Activated naive CD4-positive, alpha-beta T cell treated with anti-CD3 and anti-CD28 coated beads, Interleukin-2, amount 50 U/mL, for 24 hours (primary cell): ENCODE data around the gene PYCR2.
"Not testable (repeated sequence)": the region's sequence is repeated elsewhere in the genome, so short reads cannot be mapped to it uniquely, and the experiment has no call there.

Source experiments
- H3K27ac Mint-ChIP-seq: one replicate; pipeline ENCODE4 v1.8.0; 2021; ENCODE audit warnings: mild to moderate bottlenecking, mixed read lengths
- H3K27me3 Mint-ChIP-seq: one replicate; pipeline ENCODE4 v1.8.0; 2021; ENCODE audit warnings: mixed read lengths
- H3K36me3 Mint-ChIP-seq: one replicate; pipeline ENCODE4 v1.8.0; 2021; ENCODE audit warnings: mixed read lengths
- H3K4me1 Mint-ChIP-seq: one replicate; pipeline ENCODE4 v1.8.0; 2021; ENCODE audit warnings: mixed read lengths
- H3K4me3 Mint-ChIP-seq: one replicate; pipeline ENCODE4 v1.8.0; 2021; ENCODE audit warnings: mild to moderate bottlenecking, mixed read lengths
- H3K9me3 Mint-ChIP-seq: one replicate; pipeline ENCODE4 v1.8.0; 2021; ENCODE audit warnings: mixed read lengths

Gene PYCR2

GRCh38 chr1:225934711-225935110 lies 10.7 kb upstream of the PYCR2 start:
- no peak overlapping the region for H3K27ac Mint-ChIP-seq

GRCh38 chr1:225933072-225933471 lies 9.0 kb upstream of the PYCR2 start:
- H3K36me3 Mint-ChIP-seq, result no peaks in the 10 kb centered on the region
- H3K4me1 Mint-ChIP-seq, result peaks cover 23% of the 10 kb centered on the region
- H3K4me3 Mint-ChIP-seq, result no peak overlapping the region
- H3K27ac Mint-ChIP-seq, result no peak overlapping the region
- no peaks in the 10 kb centered on the region for H3K9me3 Mint-ChIP-seq
- no peaks in the 10 kb centered on the region for H3K27me3 Mint-ChIP-seq

More at GRCh38 chr1:225934711-225935110, 10.7 kb upstream of the PYCR2 start:
- H3K4me1 Mint-ChIP-seq, result peaks cover 8% of the 10 kb centered on the region
- H3K36me3 Mint-ChIP-seq, result no peaks in the 10 kb centered on the region
- H3K27me3 Mint-ChIP-seq, result no peaks in the 10 kb centered on the region
- no peaks in the 10 kb centered on the region for H3K9me3 Mint-ChIP-seq
- H3K4me3 Mint-ChIP-seq, result no peak overlapping the region

- Mint-ChIP-seq H3K4me3 (no peak overlapping the region), H3K4me1 (peaks cover 33% of the 10 kb centered on the region), H3K27ac (peak overlapping the region; percentile 35), H3K36me3 (no peaks in the 10 kb centered on the region), H3K27me3 (no peaks in the 10 kb centered on the region), H3K9me3 (no peaks in the 10 kb centered on the region)
Observed at GRCh38 chr1:225931270-225932136, 7.5 kb upstream of the PYCR2 start.

GRCh38 chr1:225930566-225930965 lies 6.5 kb upstream of the PYCR2 start:
- H3K27me3 Mint-ChIP-seq, result no peaks in the 10 kb centered on the region
- H3K36me3 Mint-ChIP-seq, result no peaks in the 10 kb centered on the region
- peaks cover 36% of the 10 kb centered on the region for H3K4me1 Mint-ChIP-seq
- no peak overlapping the region for H3K4me3 Mint-ChIP-seq
- no peaks in the 10 kb centered on the region for H3K9me3 Mint-ChIP-seq
- H3K27ac Mint-ChIP-seq, result no peak overlapping the region

- H3K27ac Mint-ChIP-seq, result peak overlapping the region; percentile 87
- H3K4me3 Mint-ChIP-seq, H3K9me3 Mint-ChIP-seq, H3K27me3 Mint-ChIP-seq, H3K36me3 Mint-ChIP-seq: not testable (repeated sequence)
- H3K4me1 Mint-ChIP-seq, result peaks cover 41% of the 10 kb centered on the region
Observed at GRCh38 chr1:225929462-225929861, 5.4 kb upstream of the PYCR2 start.

- Mint-ChIP-seq H3K36me3 (no peaks in the 10 kb centered on the region), H3K9me3 (no peaks in the 10 kb centered on the region), H3K27ac (peak overlapping the region; percentile 87), H3K27me3 (no peaks in the 10 kb centered on the region), H3K4me3 (peak overlapping the region; percentile 15), H3K4me1 (peaks cover 41% of the 10 kb centered on the region)
Observed at GRCh38 chr1:225928186-225929175, 4.4 kb upstream of the PYCR2 start.

GRCh38 chr1:225926551-225927113 lies 2.6 kb upstream of the PYCR2 start:
- Mint-ChIP-seq H3K9me3 (no peaks in the 10 kb centered on the region), H3K27me3 (no peaks in the 10 kb centered on the region), H3K36me3 (peaks cover 3% of the 10 kb centered on the region), H3K4me3 (peak overlapping the region; percentile 42), H3K4me1 (peaks cover 47% of the 10 kb centered on the region), H3K27ac (peak overlapping the region; percentile 41)

GRCh38 chr1:225923381-225923691 lies 714 bp downstream of the PYCR2 start:
- no peaks in the 10 kb centered on the region for H3K27me3 Mint-ChIP-seq
- peak overlapping the region; percentile 94 for H3K4me3 Mint-ChIP-seq
- H3K36me3 Mint-ChIP-seq, result peaks cover 8% of the 10 kb centered on the region
- peaks cover 56% of the 10 kb centered on the region for H3K4me1 Mint-ChIP-seq
- no peaks in the 10 kb centered on the region for H3K9me3 Mint-ChIP-seq
- H3K27ac Mint-ChIP-seq, result peak overlapping the region; percentile 95

- Mint-ChIP-seq H3K36me3 (peaks cover 14% of the 10 kb centered on the region), H3K4me3 (peak overlapping the region; percentile 44), H3K9me3 (no peaks in the 10 kb centered on the region)
Observed at GRCh38 chr1:225921734-225922709, 2.0 kb downstream of the PYCR2 start.

GRCh38 chr1:225919906-225920305 lies 4.1 kb downstream of the PYCR2 start:
- Mint-ChIP-seq H3K36me3 (peaks cover 19% of the 10 kb centered on the region), H3K27me3 (no peaks in the 10 kb centered on the region), H3K4me1 (peaks cover 40% of the 10 kb centered on the region), H3K9me3 (no peaks in the 10 kb centered on the region), H3K4me3 (peak overlapping the region; percentile 61), H3K27ac (no peak overlapping the region)

More at GRCh38 chr1:225921734-225922709, 2.0 kb downstream of the PYCR2 start:
- no peaks in the 10 kb centered on the region for H3K27me3 Mint-ChIP-seq
- H3K4me1 Mint-ChIP-seq, result peaks cover 49% of the 10 kb centered on the region
- peak overlapping the region; percentile 35 for H3K27ac Mint-ChIP-seq

- H3K4me1 Mint-ChIP-seq, result peaks cover 39% of the 10 kb centered on the region
- H3K36me3 Mint-ChIP-seq, result peaks cover 21% of the 10 kb centered on the region
- H3K4me3 Mint-ChIP-seq, result no peak overlapping the region
- no peaks in the 10 kb centered on the region for H3K27me3 Mint-ChIP-seq
- no peak overlapping the region for H3K27ac Mint-ChIP-seq
- no peaks in the 10 kb centered on the region for H3K9me3 Mint-ChIP-seq
Observed at GRCh38 chr1:225918280-225918679, 5.8 kb downstream of the PYCR2 start.

GRCh38 chr1:225917536-225917935 lies 6.5 kb downstream of the PYCR2 start:
- Mint-ChIP-seq H3K36me3 (peaks cover 18% of the 10 kb centered on the region), H3K9me3 (no peaks in the 10 kb centered on the region), H3K27me3 (no peaks in the 10 kb centered on the region), H3K4me3 (no peak overlapping the region), H3K27ac (no peak overlapping the region), H3K4me1 (peaks cover 33% of the 10 kb centered on the region)

GRCh38 chr1:225917101-225917500 lies 6.9 kb downstream of the PYCR2 start:
- H3K36me3 Mint-ChIP-seq, result peaks cover 18% of the 10 kb centered on the region
- H3K4me1 Mint-ChIP-seq, result peaks cover 30% of the 10 kb centered on the region
- no peak overlapping the region for H3K4me3 Mint-ChIP-seq
- no peaks in the 10 kb centered on the region for H3K9me3 Mint-ChIP-seq
- H3K27ac Mint-ChIP-seq, result peak overlapping the region; percentile 69
- no peaks in the 10 kb centered on the region for H3K27me3 Mint-ChIP-seq

GRCh38 chr1:225915538-225915991 lies 8.5 kb downstream of the PYCR2 start:
- H3K4me3 Mint-ChIP-seq, result no peak overlapping the region
- H3K27ac Mint-ChIP-seq, result no peak overlapping the region
- no peaks in the 10 kb centered on the region for H3K9me3 Mint-ChIP-seq
- H3K36me3 Mint-ChIP-seq, result peaks cover 18% of the 10 kb centered on the region
- no peaks in the 10 kb centered on the region for H3K27me3 Mint-ChIP-seq
- H3K4me1 Mint-ChIP-seq, result peaks cover 25% of the 10 kb centered on the region
